Measurements from ENCODE around the gene ERG28.

DNA sequence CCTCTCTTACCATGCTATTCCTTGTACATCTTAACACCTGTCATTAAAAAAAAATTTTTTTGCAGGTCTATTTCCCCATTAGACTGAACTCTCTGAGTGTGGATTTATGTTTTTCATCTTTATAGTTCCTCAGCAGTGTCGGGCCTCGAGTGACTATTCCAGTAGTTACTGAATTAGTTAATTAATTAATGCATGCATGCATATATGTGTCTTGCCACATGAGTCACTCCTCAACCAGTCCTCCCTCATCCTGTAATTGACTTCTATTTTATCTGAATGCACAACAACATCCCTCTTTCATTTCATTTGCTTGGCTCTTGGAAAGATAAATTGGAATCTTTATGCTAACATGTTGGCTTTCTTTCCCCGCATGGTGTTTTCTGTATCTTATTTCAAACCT lies 35.6 kb downstream of the ERG28 start:
- no peak for TF ChIP-seq EZH2 (optimal IDR thresholded peaks at IDR 0.05; ENCODE audit: low read depth, low read length)
- TF ChIP-seq, protein P1, sequence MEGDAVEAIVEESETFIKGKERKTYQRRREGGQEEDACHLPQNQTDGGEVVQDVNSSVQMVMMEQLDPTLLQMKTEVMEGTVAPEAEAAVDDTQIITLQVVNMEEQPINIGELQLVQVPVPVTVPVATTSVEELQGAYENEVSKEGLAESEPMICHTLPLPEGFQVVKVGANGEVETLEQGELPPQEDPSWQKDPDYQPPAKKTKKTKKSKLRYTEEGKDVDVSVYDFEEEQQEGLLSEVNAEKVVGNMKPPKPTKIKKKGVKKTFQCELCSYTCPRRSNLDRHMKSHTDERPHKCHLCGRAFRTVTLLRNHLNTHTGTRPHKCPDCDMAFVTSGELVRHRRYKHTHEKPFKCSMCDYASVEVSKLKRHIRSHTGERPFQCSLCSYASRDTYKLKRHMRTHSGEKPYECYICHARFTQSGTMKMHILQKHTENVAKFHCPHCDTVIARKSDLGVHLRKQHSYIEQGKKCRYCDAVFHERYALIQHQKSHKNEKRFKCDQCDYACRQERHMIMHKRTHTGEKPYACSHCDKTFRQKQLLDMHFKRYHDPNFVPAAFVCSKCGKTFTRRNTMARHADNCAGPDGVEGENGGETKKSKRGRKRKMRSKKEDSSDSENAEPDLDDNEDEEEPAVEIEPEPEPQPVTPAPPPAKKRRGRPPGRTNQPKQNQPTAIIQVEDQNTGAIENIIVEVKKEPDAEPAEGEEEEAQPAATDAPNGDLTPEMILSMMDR (IDR thresholded peaks at IDR 0.05; ENCODE audit: low read length), result no peak
